Tibial nerve (tissue), 4 donors: ENCODE measurements around the gene PARP3. TPM values are rescaled to one million over a fixed set of nuclear protein-coding genes. Genes with fewer than 3 reads are reported as not detected.

Experiments
- DNase-seq, 2 donors: peaks; one replicate each; pipeline ENCODE4 v3.0.0-alpha.2; 2019; ENCODE audit warnings: low spot score in 2 of 2
- H3K27ac ChIP-seq, 4 donors: fragments of 200-600 bp; sonication (generic) in 3 of 4; one replicate each; pipeline ENCODE4 v1.5.1; 2017 to 2019; ENCODE audit warnings: mild to moderate bottlenecking in 1 of 4
- H3K27me3 ChIP-seq, 2 donors: fragments of 200-600 bp; sonication (generic) in 1 of 2; one replicate each; pipeline versions ENCODE4 v1.5.1 to v1.6.0; 2017 to 2019
- H3K36me3 ChIP-seq, 3 donors: fragments of 200-600 bp; sonication (generic); one replicate each; pipeline ENCODE4 v1.5.1; 2018 to 2019
- H3K4me1 ChIP-seq, 4 donors: fragments of 200-600 bp; sonication (generic) in 3 of 4; one replicate each; pipeline ENCODE4 v1.5.1; 2017 to 2019
- H3K4me3 ChIP-seq, 4 donors: fragments of 200-600 bp; sonication (generic) in 3 of 4; one replicate each; pipeline ENCODE4 v1.5.1; 2017 to 2019; ENCODE audit warnings: mild to moderate bottlenecking in 1 of 4, moderate library complexity in 1 of 4
- H3K9me3 ChIP-seq, 4 donors: fragments of 200-600 bp; sonication (generic) in 3 of 4; one replicate each; pipeline ENCODE4 v1.5.1; 2017 to 2019
- CTCF ChIP-seq, 5 experiments: fragments of 200-600 bp in 3 of 5; fragments of 450-650 bp in 2 of 5; sonication (generic) in 3 of 5; IDR thresholded peaks; one replicate each; pipeline ENCODE4 v1.5.1; 2016 to 2019; ENCODE audit warnings: antibody characterized with exemption in 5 of 5, mild to moderate bottlenecking in 3 of 5, moderate library complexity in 2 of 5
- EP300 ChIP-seq, 2 donors: sonication (generic); formaldehyde crosslinking; IDR thresholded peaks; one replicate each; pipeline ENCODE4 v1.6.1; 2017; ENCODE audit warnings: antibody characterized with exemption in 2 of 2, mild to moderate bottlenecking in 1 of 2
- POLR2A ChIP-seq, 2 donors: fragments of 450-650 bp; IDR thresholded peaks; one replicate each; pipeline ENCODE4 v1.6.1; 2017; ENCODE audit warnings: antibody characterized with exemption in 2 of 2, mild to moderate bottlenecking in 2 of 2, moderate library complexity in 2 of 2
- WGBS, 2 donors: methylation state at CpG; one replicate each; pipeline ENCODE4 v1.1.5; 2018; 5-methylcytosine and 5-hydroxymethylcytosine counted together
- total RNA-seq, 4 donors: library from RNA; depleted of rRNA; stranded (reverse); fragments of >200 nt; gene quantifications; one replicate each; pipeline ENCODE4 v1.1.0, GENCODE V29; 2016

The PARP3 gene
- total RNA-seq, 4 donors from 2014 or later, result 19.9 to 55.9 (median 40.6) TPM

- H3K4me3 ChIP-seq, result peak overlapping the region; percentile 46 to 90 (median 66)
- 26 to 27% methylated on average over 43 to 44 of the region's 46 CpGs for WGBS, 2 donors
- peak in 2 of 5 experiments; percentile 15 to 34 for TF ChIP-seq CTCF (IDR thresholded peaks at IDR 0.05)
- peak; percentile 7 to 21 for TF ChIP-seq EP300 (IDR thresholded peaks at IDR 0.05)
- no peak for TF ChIP-seq POLR2A (IDR thresholded peaks at IDR 0.05)
- peak overlapping the region; percentile 82 to 98 (median 91) for H3K27ac ChIP-seq
- peak; percentile 66 to 73 for DNase-seq
- H3K4me1 ChIP-seq, result peaks cover 0 to 45% (median 24%) of the 10 kb centered on the region in 4 donors
- H3K27me3 ChIP-seq, result no peaks in the 10 kb centered on the region
- H3K36me3 ChIP-seq, result peaks cover 0 to 10% (median 0%) of the 10 kb centered on the region in 3 donors
- H3K9me3 ChIP-seq, result no peaks in the 10 kb centered on the region
These were observed 33.8 kb downstream of the PARP3 start for GRCh38 chr3:51975852-51976549.

- DNase-seq, result no peak
- Histone ChIP-seq H3K4me3 (no peak overlapping the region), H3K27me3 (no peaks in the 10 kb centered on the region), H3K4me1 (peaks cover 0 to 58% (median 34%) of the 10 kb centered on the region in 4 donors), H3K9me3 (no peaks in the 10 kb centered on the region), H3K27ac (peak overlapping the region in 1 of 4 donors; percentile 35), H3K36me3 (peaks cover 0 to 10% (median 0%) of the 10 kb centered on the region in 3 donors)
- 90 to 94% methylated on average over 9 of the region's 9 CpGs for WGBS, 2 donors
- TF ChIP-seq POLR2A (IDR thresholded peaks at IDR 0.05) (no peak), EP300 (IDR thresholded peaks at IDR 0.05) (no peak), CTCF (IDR thresholded peaks at IDR 0.05) (no peak)
These were observed 35.4 kb downstream of the PARP3 start for GRCh38 chr3:51977446-51978142.

DNA sequence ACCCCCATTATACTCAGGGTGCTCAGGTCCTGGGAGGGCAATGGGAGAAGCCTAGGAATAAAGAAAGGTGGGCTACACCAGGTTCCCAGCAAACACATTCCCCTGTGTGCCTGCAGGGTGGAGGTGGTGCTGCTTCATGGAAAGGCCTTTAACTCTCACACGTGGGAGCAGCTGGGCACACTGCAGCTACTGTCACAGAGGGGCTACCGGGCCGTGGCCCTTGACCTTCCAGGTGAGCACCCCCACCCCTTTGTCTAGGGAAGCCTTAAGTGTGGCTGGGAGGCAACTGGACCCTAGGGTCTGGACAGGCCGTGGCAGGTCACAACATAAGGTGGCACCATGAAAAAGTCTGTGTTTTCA, 36.0 kb downstream of the PARP3 start:
- H3K27ac ChIP-seq, result no peak overlapping the region
- 74 to 77% methylated on average over 4 of the region's 4 CpGs for WGBS, 2 donors
- H3K4me1 ChIP-seq, result peaks cover 0 to 54% (median 36%) of the 10 kb centered on the region in 4 donors
- no peaks in the 10 kb centered on the region for H3K9me3 ChIP-seq
- no peak overlapping the region for H3K4me3 ChIP-seq
- H3K36me3 ChIP-seq, result peaks cover 0 to 10% (median 0%) of the 10 kb centered on the region in 3 donors
- TF ChIP-seq CTCF (IDR thresholded peaks at IDR 0.05) (no peak), EP300 (IDR thresholded peaks at IDR 0.05) (no peak), POLR2A (IDR thresholded peaks at IDR 0.05) (no peak)
- H3K27me3 ChIP-seq, result no peaks in the 10 kb centered on the region
- DNase-seq, result no peak

DNA sequence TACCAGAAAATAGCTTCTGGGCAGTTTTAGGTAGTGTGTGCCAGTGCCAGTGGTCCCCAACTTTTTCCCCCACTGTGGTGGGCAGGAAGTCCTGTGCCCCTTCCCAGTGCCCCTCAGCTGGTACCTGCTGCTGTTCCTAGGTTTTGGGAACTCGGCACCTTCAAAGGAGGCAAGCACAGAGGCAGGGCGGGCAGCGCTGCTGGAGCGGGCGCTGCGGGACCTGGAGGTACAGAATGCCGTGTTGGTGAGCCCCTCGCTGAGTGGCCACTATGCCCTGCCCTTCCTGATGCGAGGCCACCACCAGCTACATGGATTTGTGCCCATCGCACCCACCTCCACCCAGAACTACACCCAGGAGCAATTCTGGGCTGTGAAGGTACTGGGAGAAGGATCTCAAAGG, 38.1 kb downstream of the PARP3 start:
- no peak overlapping the region for H3K27ac ChIP-seq
- no peak overlapping the region for H3K4me3 ChIP-seq
- H3K9me3 ChIP-seq, result no peaks in the 10 kb centered on the region
- 96% methylated on average over 10 of the region's 10 CpGs; no CpG with 5 or more reads in 1 of the 2 donors for WGBS, 2 donors
- peaks cover 0 to 59% (median 30%) of the 10 kb centered on the region in 4 donors for H3K4me1 ChIP-seq
- no peak for DNase-seq
- no peak for TF ChIP-seq CTCF (IDR thresholded peaks at IDR 0.05)
- TF ChIP-seq POLR2A (IDR thresholded peaks at IDR 0.05), result no peak
- H3K27me3 ChIP-seq, result no peaks in the 10 kb centered on the region
- peaks cover 0 to 13% (median 0%) of the 10 kb centered on the region in 3 donors for H3K36me3 ChIP-seq

DNA sequence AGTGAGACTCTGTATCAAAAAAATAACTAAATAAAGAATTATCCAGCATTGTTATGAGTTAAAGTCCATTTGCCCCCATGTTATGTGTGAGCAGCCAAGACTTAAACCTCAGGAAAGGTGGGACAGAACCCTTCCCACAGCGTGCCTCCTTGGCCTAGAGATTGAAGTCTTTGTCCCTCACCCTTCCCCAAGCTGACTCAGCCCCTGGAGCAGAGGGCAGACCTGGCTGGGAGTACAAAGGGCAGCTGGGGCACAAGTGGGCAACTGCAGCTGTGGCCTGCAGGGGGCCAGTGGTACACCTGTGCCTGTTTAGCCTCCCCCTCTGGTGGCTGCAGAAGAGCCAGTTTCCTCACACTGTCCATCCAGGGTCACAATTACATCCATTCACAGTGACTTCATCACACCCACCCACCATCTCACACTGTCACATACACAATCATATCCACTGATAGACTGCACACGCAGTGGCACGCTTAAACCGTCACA, 40.2 kb downstream of the PARP3 start:
- TF ChIP-seq EP300 (IDR thresholded peaks at IDR 0.05) (no peak), CTCF (IDR thresholded peaks at IDR 0.05) (peak in 1 of 5 experiments; percentile 43), POLR2A (IDR thresholded peaks at IDR 0.05) (no peak)
- Histone ChIP-seq H3K36me3 (peaks cover 0 to 32% (median 0%) of the 10 kb centered on the region in 3 donors), H3K4me3 (peak overlapping the region; percentile 53 to 76 (median 60)), H3K4me1 (peaks cover 0 to 42% (median 20%) of the 10 kb centered on the region in 4 donors), H3K27ac (peak overlapping the region; percentile 81 to 96 (median 93)), H3K9me3 (no peaks in the 10 kb centered on the region), H3K27me3 (no peaks in the 10 kb centered on the region)
- 7 to 13% methylated on average over 4 of the region's 4 CpGs for WGBS, 2 donors
- no peak for DNase-seq
